Trophoblast cell (in vitro differentiated cells and primary cell): ENCODE data around the gene SAT1.

Source experiments
- DNase-seq, 2 donors: peaks; one replicate each; pipeline ENCODE4 v3.0.0-alpha.2; 2016
- H2AFZ ChIP-seq: 2 replicates; pipeline ENCODE4 v1.6.1; 2013; ENCODE audit warnings: low read length, moderate library complexity, mild to moderate bottlenecking; ENCODE audit not compliant: insufficient read depth, poor library complexity
- H2AK5ac ChIP-seq: 2 replicates; pipeline ENCODE4 v1.6.1; 2013; ENCODE audit warnings: mild to moderate bottlenecking, low read length
- H2BK120ac ChIP-seq: 2 replicates; pipeline ENCODE4 v1.6.1; 2013; ENCODE audit warnings: low read length, mild to moderate bottlenecking, moderate library complexity; ENCODE audit not compliant: insufficient read depth, poor library complexity
- H2BK12ac ChIP-seq: 2 replicates; pipeline ENCODE4 v1.6.1; 2013; ENCODE audit warnings: mild to moderate bottlenecking, low read length, moderate library complexity
- H2BK5ac ChIP-seq: 2 replicates; pipeline ENCODE4 v1.6.1; 2013; ENCODE audit warnings: low read length, low read depth, moderate library complexity, mild to moderate bottlenecking; ENCODE audit not compliant: poor library complexity
- H3K14ac ChIP-seq: 2 replicates; pipeline ENCODE4 v1.6.1; 2013; ENCODE audit warnings: mild to moderate bottlenecking, low read length
- H3K18ac ChIP-seq: 2 replicates; pipeline ENCODE4 v1.6.1; 2013; ENCODE audit warnings: mild to moderate bottlenecking, low read length
- H3K23ac ChIP-seq: 2 replicates; pipeline ENCODE4 v1.6.1; 2013; ENCODE audit warnings: low read length
- H3K27ac ChIP-seq: 2 replicates; pipeline ENCODE4 v1.5.1; 2013; ENCODE audit warnings: low read depth, mild to moderate bottlenecking, inconsistent platforms, low read length, moderate library complexity
- H3K27me3 ChIP-seq: 2 replicates; pipeline ENCODE4 v1.6.1; 2013; ENCODE audit warnings: inconsistent platforms, mild to moderate bottlenecking, low read length, moderate library complexity; ENCODE audit not compliant: insufficient read depth
- H3K36me3 ChIP-seq, 2 experiments: 1 replicate in 1 of 2; 2 replicates in 1 of 2; pipeline ENCODE4 v1.6.1; 2013; ENCODE audit warnings: low read length in 2 of 2, mild to moderate bottlenecking in 2 of 2, moderate library complexity in 1 of 2; ENCODE audit not compliant: insufficient read depth in 2 of 2, control insufficient read depth in 1 of 2
- H3K4ac ChIP-seq: 2 replicates; pipeline ENCODE4 v1.6.1; 2013; ENCODE audit warnings: low read depth, mild to moderate bottlenecking, low read length, moderate library complexity
- H3K4me1 ChIP-seq, 2 experiments: 1 replicate in 1 of 2; 2 replicates in 1 of 2; pipeline ENCODE4 v1.6.1; 2013; ENCODE audit warnings: low read length in 2 of 2, mild to moderate bottlenecking in 2 of 2, moderate library complexity in 1 of 2; ENCODE audit not compliant: insufficient read depth in 2 of 2, control insufficient read depth in 1 of 2
- H3K4me2 ChIP-seq: 2 replicates; pipeline ENCODE4 v1.6.1; 2013; ENCODE audit warnings: inconsistent platforms, mild to moderate bottlenecking, low read length, moderate library complexity
- H3K4me3 ChIP-seq: 2 replicates; pipeline ENCODE4 v1.5.1; 2013; ENCODE audit warnings: mild to moderate bottlenecking, low read depth, low read length, inconsistent platforms
- H3K79me1 ChIP-seq: one replicate; pipeline ENCODE4 v1.6.1; 2013; ENCODE audit warnings: low read length
- H3K79me2 ChIP-seq: 2 replicates; pipeline ENCODE4 v1.6.1; 2013; ENCODE audit warnings: low read length, mild to moderate bottlenecking; ENCODE audit not compliant: control insufficient read depth, insufficient read depth, poor library complexity
- H3K9ac ChIP-seq: 2 replicates; pipeline ENCODE4 v1.6.1; 2013; ENCODE audit warnings: mild to moderate bottlenecking, low read length
- H3K9me3 ChIP-seq: 2 replicates; pipeline ENCODE4 v1.6.1; 2013; ENCODE audit warnings: low read depth, mild to moderate bottlenecking, control low read depth, inconsistent platforms, low read length; ENCODE audit not compliant: insufficient read depth
- H4K12ac ChIP-seq: 2 replicates; pipeline ENCODE4 v1.6.1; 2013; ENCODE audit warnings: low read depth, mild to moderate bottlenecking, low read length, moderate library complexity
- H4K8ac ChIP-seq: 2 replicates; pipeline ENCODE4 v1.6.1; 2013; ENCODE audit warnings: low read depth, mild to moderate bottlenecking, low read length, moderate library complexity
- H4K91ac ChIP-seq: one replicate; pipeline ENCODE4 v1.6.1; 2013; ENCODE audit warnings: low read depth, mild to moderate bottlenecking, low read length, moderate library complexity
- WGBS: extraction: QIAGEN DNeasy Blood & Tissue Kit; methylation state at CpG from one replicate; pipeline ENCODE4 v1.1.7; 2013; ENCODE audit warnings: missing lambda C conversion rate; ENCODE audit not compliant: insufficient read length, insufficient coverage; ENCODE audit errors: extremely low coverage; 5-methylcytosine and 5-hydroxymethylcytosine counted together

Gene SAT1

DNA sequence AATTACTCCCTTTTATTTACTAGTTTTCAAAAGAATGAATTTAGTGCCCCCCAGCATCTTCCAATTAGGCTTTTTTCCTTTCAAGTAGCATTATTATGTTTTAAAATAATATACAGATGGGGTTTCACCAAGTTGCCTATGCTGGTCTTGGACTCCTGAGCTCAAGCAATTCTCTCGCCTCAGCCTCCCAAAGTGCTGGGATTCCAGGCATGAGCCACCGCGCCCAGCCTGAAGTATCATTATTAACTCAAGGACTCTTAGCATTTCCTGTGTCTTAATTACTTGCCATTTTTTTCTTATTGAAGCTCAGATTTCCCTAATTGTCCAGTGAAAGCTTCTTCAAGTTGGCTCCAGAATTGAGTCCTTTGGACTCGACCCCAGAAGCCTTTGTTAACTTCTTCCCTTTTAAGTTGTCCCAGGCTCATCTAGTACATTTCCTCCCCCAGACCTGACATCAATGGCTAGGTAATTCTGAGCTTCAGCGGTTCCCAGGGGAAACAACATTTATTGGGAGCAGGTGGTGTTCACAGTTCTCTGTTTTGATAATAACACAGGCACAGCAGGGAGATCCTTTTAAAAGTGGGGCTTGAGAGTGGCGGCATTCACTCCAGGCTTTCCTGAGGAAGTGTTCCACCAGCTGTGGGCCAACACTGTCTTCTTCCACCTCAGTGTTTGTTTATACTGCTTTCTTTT lies 10.0 kb downstream of the SAT1 start:
- Histone ChIP-seq H3K23ac (no peak overlapping the region), H2BK12ac (no peak overlapping the region), H3K9me3 (no peaks in the 10 kb centered on the region), H3K4ac (no peak overlapping the region), H3K27ac (no peak overlapping the region), H3K36me3 (no peaks in the 10 kb centered on the region), H2BK120ac (no peak overlapping the region), H3K27me3 (no peaks in the 10 kb centered on the region), H2BK5ac (no peak overlapping the region), H4K8ac (no peak overlapping the region), H3K4me1 (peaks cover 3 to 5% of the 10 kb centered on the region in 2 experiments), H3K9ac (no peak overlapping the region), H3K4me2 (no peak overlapping the region), H2AFZ (no peak overlapping the region), H2AK5ac (no peak overlapping the region), H3K79me2 (no peaks in the 10 kb centered on the region), H3K79me1 (no peaks in the 10 kb centered on the region), H4K12ac (no peak overlapping the region), H4K91ac (no peak overlapping the region), H3K4me3 (no peak overlapping the region), H3K14ac (no peak overlapping the region), H3K18ac (no peak overlapping the region)
- no peak for DNase-seq
- WGBS = no CpG with 5 or more reads among the region's 6 CpGs

DNA sequence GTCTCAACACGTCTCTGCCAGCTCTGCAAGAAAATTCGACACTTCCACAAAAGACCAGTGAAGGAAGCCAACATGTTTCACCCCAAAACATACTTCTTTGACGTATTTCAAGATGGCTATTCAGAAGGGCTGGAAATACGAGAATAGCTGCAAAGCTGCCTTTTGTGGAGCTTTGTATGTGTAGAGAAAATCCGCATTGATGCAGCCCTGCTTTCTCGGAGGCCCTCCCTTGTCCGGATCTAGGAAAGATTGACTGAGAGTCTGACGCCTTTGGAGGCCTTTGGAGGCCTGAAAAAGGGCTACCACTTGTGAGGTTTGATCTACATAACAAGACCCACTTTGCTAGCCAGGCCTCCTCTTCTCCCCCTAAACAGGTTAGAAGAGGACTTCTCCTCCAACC lies 12.2 kb downstream of the SAT1 start:
- Histone ChIP-seq H3K4me2 (no peak overlapping the region), H3K79me1 (no peaks in the 10 kb centered on the region), H3K4me1 (peaks cover 3 to 5% of the 10 kb centered on the region in 2 experiments), H3K4ac (no peak overlapping the region), H3K23ac (no peak overlapping the region), H3K14ac (no peak overlapping the region), H2AFZ (no peak overlapping the region), H2BK5ac (no peak overlapping the region), H3K27me3 (no peaks in the 10 kb centered on the region), H3K18ac (no peak overlapping the region), H4K8ac (no peak overlapping the region), H3K27ac (no peak overlapping the region), H3K9me3 (no peaks in the 10 kb centered on the region), H2AK5ac (no peak overlapping the region), H4K12ac (no peak overlapping the region), H3K9ac (no peak overlapping the region), H3K36me3 (no peaks in the 10 kb centered on the region), H4K91ac (no peak overlapping the region), H2BK12ac (no peak overlapping the region), H3K79me2 (no peaks in the 10 kb centered on the region), H2BK120ac (no peak overlapping the region), H3K4me3 (no peak overlapping the region)
- DNase-seq = no peak
- WGBS = no CpG with 5 or more reads among the region's 8 CpGs

DNA sequence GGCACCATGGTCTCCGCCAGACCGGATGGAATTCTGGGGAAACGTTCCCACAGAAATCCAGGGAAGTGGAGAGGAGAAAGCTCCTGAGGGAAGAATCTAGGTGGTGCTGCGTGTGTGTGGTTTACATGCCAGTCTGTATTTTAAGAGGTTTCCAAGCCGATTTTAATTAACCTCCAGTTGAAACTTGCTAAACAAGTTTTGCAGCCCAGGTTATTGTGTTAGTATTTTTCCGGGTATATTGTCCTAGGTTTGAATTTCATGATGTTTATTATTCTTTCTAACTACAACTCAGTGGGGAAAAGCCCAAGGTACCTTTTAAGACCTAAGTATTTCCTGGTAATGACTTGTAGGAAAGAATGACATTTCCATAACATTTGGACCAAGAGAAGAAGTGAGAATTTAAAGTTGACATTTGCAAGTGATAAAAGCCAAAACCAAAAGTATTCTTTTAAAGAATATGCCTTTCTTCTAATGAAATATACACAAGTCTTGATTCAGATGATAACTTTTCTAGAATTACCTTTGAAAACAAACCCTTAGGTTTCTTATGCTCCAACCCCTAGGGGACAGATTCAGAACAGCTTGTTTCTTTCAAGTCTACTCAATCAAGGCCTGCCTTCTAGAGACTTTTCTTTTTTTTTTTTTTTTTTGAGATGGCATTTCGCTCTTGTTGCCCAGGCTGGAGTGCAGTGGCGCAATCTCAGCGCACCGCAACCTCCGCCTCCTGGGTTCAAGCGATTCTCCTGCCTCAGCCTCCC lies 14.6 kb downstream of the SAT1 start:
- H2BK12ac ChIP-seq = no peak overlapping the region
- DNase-seq = peak; percentile 49 to 76
- WGBS = no CpG with 5 or more reads among the region's 12 CpGs

GRCh38 chrX:23799469-23800065 lies 16.6 kb downstream of the SAT1 start:
- Histone ChIP-seq H3K27ac (no peak overlapping the region), H2BK5ac (no peak overlapping the region), H3K4me3 (no peak overlapping the region), H4K8ac (no peak overlapping the region), H3K23ac (no peak overlapping the region), H3K36me3 (no peaks in the 10 kb centered on the region), H3K9me3 (no peaks in the 10 kb centered on the region), H3K79me2 (no peaks in the 10 kb centered on the region), H3K14ac (no peak overlapping the region), H2AFZ (no peak overlapping the region), H2BK120ac (no peak overlapping the region), H2BK12ac (no peak overlapping the region), H3K4ac (no peak overlapping the region), H2AK5ac (no peak overlapping the region), H3K79me1 (no peaks in the 10 kb centered on the region), H3K9ac (no peak overlapping the region), H3K4me2 (no peak overlapping the region), H3K18ac (no peak overlapping the region), H3K4me1 (peaks cover 8 to 9% of the 10 kb centered on the region in 2 experiments), H4K91ac (no peak overlapping the region), H3K27me3 (no peaks in the 10 kb centered on the region), H4K12ac (no peak overlapping the region)
- DNase-seq = no peak
- no CpG with 5 or more reads among the region's 6 CpGs for WGBS

More for the DNA sequence above, 14.6 kb downstream of the SAT1 start:
- Histone ChIP-seq H2BK5ac (no peak overlapping the region), H3K18ac (no peak overlapping the region), H2AFZ (no peak overlapping the region), H2BK120ac (no peak overlapping the region), H3K14ac (no peak overlapping the region), H3K36me3 (no peaks in the 10 kb centered on the region), H3K79me2 (no peaks in the 10 kb centered on the region), H3K9me3 (no peaks in the 10 kb centered on the region), H4K12ac (no peak overlapping the region), H3K4ac (no peak overlapping the region), H3K23ac (no peak overlapping the region), H3K4me1 (peaks cover 3 to 5% of the 10 kb centered on the region in 2 experiments), H3K9ac (no peak overlapping the region), H2AK5ac (no peak overlapping the region), H3K27ac (peak overlapping the region; percentile 27), H3K79me1 (no peaks in the 10 kb centered on the region), H3K27me3 (no peaks in the 10 kb centered on the region), H4K91ac (no peak overlapping the region), H3K4me2 (no peak overlapping the region), H4K8ac (no peak overlapping the region), H3K4me3 (no peak overlapping the region)
